Activated T-helper 2 cell treated with anti-CD3 and anti-CD28 coated beads, Interferon-gamma antibody, Interleukin-2, Interleukin-4, amounts not matched to agents 10 μg/mL and 5 μg/mL and 100 μg/mL, durations not matched to agents 14 hours and 24 hours and 36 hours (primary cell): ENCODE data around the gene DTNB. TPM values are rescaled to one million over a fixed set of nuclear protein-coding genes. Genes with fewer than 3 reads are reported as not detected.
"Not testable (repeated sequence)": the region's sequence is repeated elsewhere in the genome, so short reads cannot be mapped to it uniquely, and the experiment has no call there.

Experiments
- DNase-seq: peaks from one replicate; pipeline ENCODE4 v3.0.0; 2021; ENCODE audit warnings: low spot score
- H3K27ac Mint-ChIP-seq: one replicate; pipeline ENCODE4 v1.8.0; 2021; ENCODE audit warnings: mixed read lengths
- H3K27me3 Mint-ChIP-seq: one replicate; pipeline ENCODE4 v1.8.0; 2021; ENCODE audit warnings: low read depth, mixed read lengths
- H3K36me3 Mint-ChIP-seq: one replicate; pipeline ENCODE4 v1.8.0; 2021; ENCODE audit warnings: low read depth, mixed read lengths
- H3K4me1 Mint-ChIP-seq: one replicate; pipeline ENCODE4 v1.8.0; 2021; ENCODE audit warnings: low read depth, mixed read lengths
- H3K4me3 Mint-ChIP-seq: one replicate; pipeline ENCODE4 v1.8.0; 2021; ENCODE audit warnings: low read depth, mild to moderate bottlenecking, moderate library complexity, mixed read lengths
- H3K9me3 Mint-ChIP-seq: one replicate; pipeline ENCODE4 v1.8.0; 2021; ENCODE audit warnings: mixed read lengths
- intact Hi-C: fragments of 100-400 bp; cut with micrococcal nuclease; formaldehyde crosslinking; loops from one replicate; pipeline ENCODE4 v1.15.1; 2023
- total RNA-seq: library from RNA; stranded (reverse); gene quantifications from 2 replicates; pipeline ENCODE4 v1.2.3, GENCODE V29; 2022

Gene DTNB
- total RNA-seq, 1 donor from 2014 or later: 33.9 TPM

GRCh38 chr2:25614711-25615110, 58.7 kb downstream of the DTNB start:
- DNase-seq: no peak
- no peaks in the 10 kb centered on the region for H3K9me3 Mint-ChIP-seq
- H3K36me3 Mint-ChIP-seq: peaks cover 4% of the 10 kb centered on the region
- H3K27ac Mint-ChIP-seq: no peak overlapping the region
- H3K4me3 Mint-ChIP-seq: no peak overlapping the region
- H3K4me1 Mint-ChIP-seq: no peaks in the 10 kb centered on the region
- intact Hi-C loops: no loop called here
- no peaks in the 10 kb centered on the region for H3K27me3 Mint-ChIP-seq

DNA sequence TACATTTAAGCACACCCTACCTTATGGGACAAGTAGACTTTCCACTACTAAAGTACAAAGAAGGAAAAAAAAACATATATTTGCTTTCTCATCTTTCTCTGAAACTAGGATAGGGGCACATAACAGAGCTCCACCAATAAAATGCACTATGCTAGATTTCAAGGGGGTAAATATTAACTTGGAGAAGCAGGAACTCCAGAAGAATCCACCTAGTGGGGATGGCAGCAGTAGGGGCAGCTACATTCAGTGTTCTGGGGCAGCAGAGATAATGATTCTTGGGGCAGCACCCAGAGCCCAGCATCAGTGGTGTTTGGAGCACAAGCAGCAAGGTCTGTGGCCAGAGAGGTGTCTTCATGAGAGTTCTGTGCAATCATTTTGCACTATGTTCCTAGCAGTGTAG, 64.7 kb downstream of the DTNB start:
- Mint-ChIP-seq H3K27ac (no peak overlapping the region), H3K4me1 (peaks cover 7% of the 10 kb centered on the region), H3K9me3 (no peaks in the 10 kb centered on the region), H3K4me3 (no peak overlapping the region), H3K36me3 (no peaks in the 10 kb centered on the region), H3K27me3 (no peaks in the 10 kb centered on the region)
- intact Hi-C loops: loop anchor here (10.0 kb wide), 2 partner anchors 246 to 276 kb away; no protein-coding TSS in a partner anchor
- no peak for DNase-seq

DNA sequence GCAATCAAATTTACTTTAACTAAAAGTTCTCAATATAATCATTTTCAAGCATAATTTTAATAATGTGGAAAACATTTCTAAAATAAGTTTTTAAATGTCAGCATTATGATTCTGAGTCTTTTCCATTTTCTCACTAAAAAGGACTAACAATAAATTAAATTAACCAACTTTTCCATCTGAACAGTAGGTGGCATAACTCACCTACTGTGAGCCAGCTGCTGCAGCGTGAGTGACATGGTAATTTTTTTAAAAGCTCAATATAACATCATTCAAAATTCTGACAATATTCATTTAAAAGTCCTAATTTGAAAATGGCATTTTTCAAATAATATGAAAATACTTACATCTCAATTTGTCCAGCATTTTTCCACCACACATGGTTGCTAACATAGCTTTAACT, 66.5 kb downstream of the DTNB start:
- intact Hi-C loops: loop anchor here (1.0 to 10.0 kb wide), 3 partner anchors 57 to 278 kb away; no protein-coding TSS in a partner anchor
- DNase-seq: no peak
- H3K9me3 Mint-ChIP-seq: no peaks in the 10 kb centered on the region
- H3K4me3 Mint-ChIP-seq: no peak overlapping the region
- no peaks in the 10 kb centered on the region for H3K36me3 Mint-ChIP-seq
- no peaks in the 10 kb centered on the region for H3K27me3 Mint-ChIP-seq
- no peak overlapping the region for H3K27ac Mint-ChIP-seq
- peaks cover 17% of the 10 kb centered on the region for H3K4me1 Mint-ChIP-seq

GRCh38 chr2:25602333-25602723, 71.0 kb downstream of the DTNB start:
- no peaks in the 10 kb centered on the region for H3K27me3 Mint-ChIP-seq
- no peak overlapping the region for H3K4me3 Mint-ChIP-seq
- no peaks in the 10 kb centered on the region for H3K9me3 Mint-ChIP-seq
- H3K36me3 Mint-ChIP-seq: peaks cover 6% of the 10 kb centered on the region
- peaks cover 38% of the 10 kb centered on the region for H3K4me1 Mint-ChIP-seq
- intact Hi-C loops: loop anchor here (2.0 to 10.0 kb wide), 3 partner anchors 16 to 282 kb away; no protein-coding TSS in a partner anchor
- peak overlapping the region; percentile 13 for H3K27ac Mint-ChIP-seq
- no peak for DNase-seq

GRCh38 chr2:25601711-25602332, 71.6 kb downstream of the DTNB start:
- H3K27me3 Mint-ChIP-seq, H3K36me3 Mint-ChIP-seq, H3K9me3 Mint-ChIP-seq, DNase-seq, H3K4me3 Mint-ChIP-seq: not testable (repeated sequence)
- intact Hi-C loops: loop anchor here (2.0 to 10.0 kb wide), 3 partner anchors 15 to 283 kb away; no protein-coding TSS in a partner anchor
- peak overlapping the region; percentile 13 for H3K27ac Mint-ChIP-seq
- peaks cover 38% of the 10 kb centered on the region for H3K4me1 Mint-ChIP-seq

DNA sequence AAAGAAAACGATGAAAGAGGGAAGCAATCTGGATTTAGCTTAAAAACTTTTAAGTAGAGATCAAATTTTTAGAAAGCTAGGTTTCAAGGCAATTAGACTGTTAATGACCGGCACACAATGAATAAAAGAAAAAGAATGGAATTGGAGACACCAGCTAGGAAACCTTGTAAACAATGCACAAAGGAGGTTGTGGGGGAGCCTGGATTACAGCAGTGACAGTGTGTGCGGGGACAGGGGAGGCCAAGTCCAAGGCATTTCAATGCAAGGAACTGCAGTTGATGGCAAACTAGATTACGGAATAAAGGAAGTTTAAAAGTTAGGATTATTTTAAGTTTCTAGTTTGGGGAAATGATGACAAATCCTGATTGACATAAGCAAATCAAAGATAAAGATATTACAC, 74.5 kb downstream of the DTNB start:
- Mint-ChIP-seq H3K9me3 (no peaks in the 10 kb centered on the region), H3K36me3 (peaks cover 7% of the 10 kb centered on the region), H3K27ac (no peak overlapping the region), H3K4me1 (peaks cover 32% of the 10 kb centered on the region), H3K4me3 (no peak overlapping the region), H3K27me3 (no peaks in the 10 kb centered on the region)
- intact Hi-C loops: no loop called here
- no peak for DNase-seq

DNA sequence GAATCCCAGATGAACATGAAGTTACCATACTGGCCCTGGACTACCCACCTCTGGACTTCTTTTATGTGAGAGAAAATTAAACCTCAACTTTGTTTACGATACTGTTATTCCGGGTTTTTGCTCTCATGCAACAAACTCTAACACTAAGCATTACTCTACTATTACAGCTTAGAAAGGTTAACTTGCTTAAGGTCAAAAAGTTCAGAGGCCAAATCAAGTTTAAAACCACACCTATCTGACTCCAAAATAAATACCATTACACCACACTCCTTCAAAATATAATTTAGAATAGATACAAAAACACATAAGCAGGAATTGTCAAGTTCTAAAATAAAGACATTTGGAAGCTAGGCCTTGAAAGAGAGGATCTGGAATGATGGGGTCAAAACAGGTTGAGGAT, 75.0 kb downstream of the DTNB start:
- Mint-ChIP-seq H3K4me3 (no peak overlapping the region), H3K9me3 (no peaks in the 10 kb centered on the region), H3K27ac (no peak overlapping the region), H3K27me3 (no peaks in the 10 kb centered on the region), H3K4me1 (peaks cover 27% of the 10 kb centered on the region), H3K36me3 (peaks cover 9% of the 10 kb centered on the region)
- no peak for DNase-seq
- intact Hi-C loops: no loop called here

GRCh38 chr2:25597881-25598280, 75.5 kb downstream of the DTNB start:
- Mint-ChIP-seq H3K4me3 (no peak overlapping the region), H3K9me3 (no peaks in the 10 kb centered on the region), H3K4me1 (peaks cover 26% of the 10 kb centered on the region), H3K27ac (no peak overlapping the region), H3K27me3 (no peaks in the 10 kb centered on the region), H3K36me3 (peaks cover 9% of the 10 kb centered on the region)
- no peak for DNase-seq
- intact Hi-C loops: no loop called here

GRCh38 chr2:25596516-25597244, 76.7 kb downstream of the DTNB start:
- H3K9me3 Mint-ChIP-seq: no peaks in the 10 kb centered on the region
- intact Hi-C loops: no loop called here
- peaks cover 11% of the 10 kb centered on the region for H3K36me3 Mint-ChIP-seq
- no peak for DNase-seq
- no peak overlapping the region for H3K4me3 Mint-ChIP-seq
- H3K4me1 Mint-ChIP-seq: peaks cover 28% of the 10 kb centered on the region
- no peak overlapping the region for H3K27ac Mint-ChIP-seq
- no peaks in the 10 kb centered on the region for H3K27me3 Mint-ChIP-seq

GRCh38 chr2:25595393-25595792, 78.0 kb downstream of the DTNB start:
- Mint-ChIP-seq H3K4me3 (no peak overlapping the region), H3K27ac (no peak overlapping the region), H3K27me3 (no peaks in the 10 kb centered on the region), H3K36me3 (peaks cover 11% of the 10 kb centered on the region), H3K9me3 (no peaks in the 10 kb centered on the region), H3K4me1 (peaks cover 26% of the 10 kb centered on the region)
- intact Hi-C loops: no loop called here
- DNase-seq: no peak

DNA sequence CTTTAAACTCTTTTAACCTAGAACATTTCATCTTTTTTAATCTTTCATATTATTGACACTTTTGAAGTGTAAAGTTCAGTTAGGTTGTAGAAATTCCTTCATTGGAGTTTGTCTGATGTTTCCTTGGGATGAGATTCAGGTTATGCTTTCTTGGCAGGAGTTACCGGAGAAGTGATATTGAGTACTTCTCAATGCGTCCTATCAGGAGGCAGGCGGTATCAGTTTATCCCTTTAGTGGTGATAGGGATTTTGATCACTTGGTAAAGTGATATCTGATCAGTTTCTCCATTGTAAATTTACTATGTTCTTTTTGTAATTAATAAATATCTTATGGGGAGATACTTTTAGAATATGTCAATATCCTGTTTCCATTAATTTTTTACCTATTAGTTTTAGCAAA, 78.4 kb downstream of the DTNB start:
- Mint-ChIP-seq H3K9me3 (no peaks in the 10 kb centered on the region), H3K27ac (no peak overlapping the region), H3K4me3 (no peak overlapping the region), H3K36me3 (peaks cover 11% of the 10 kb centered on the region), H3K4me1 (peaks cover 26% of the 10 kb centered on the region), H3K27me3 (no peaks in the 10 kb centered on the region)
- intact Hi-C loops: no loop called here
- no peak for DNase-seq

DNA sequence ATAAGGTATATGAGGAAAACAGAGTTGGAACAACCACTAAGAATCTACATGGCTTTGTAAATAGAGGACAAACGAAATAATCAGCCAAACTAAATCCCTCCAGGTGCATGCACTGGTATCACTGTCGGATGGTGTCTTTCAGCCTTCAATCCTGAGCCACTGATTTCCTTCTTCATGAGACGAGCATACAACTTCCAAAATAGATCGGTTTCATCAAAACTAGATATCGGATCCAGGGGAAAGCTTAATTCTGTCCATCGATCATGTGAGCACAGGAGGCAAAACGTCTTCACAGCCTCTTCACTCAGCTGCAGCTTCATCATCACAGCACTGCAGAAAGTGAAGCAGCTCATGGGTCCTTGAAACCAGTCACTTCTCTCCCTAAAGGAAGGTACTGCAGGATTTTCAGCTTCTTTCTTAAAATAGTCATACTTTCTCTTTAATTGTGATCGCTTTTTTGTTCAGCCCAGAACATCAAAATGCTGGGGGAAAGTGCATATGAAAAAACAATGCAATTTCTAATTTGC, 80.5 kb downstream of the DTNB start:
- intact Hi-C loops: no loop called here
- no peak for DNase-seq
- H3K27me3 Mint-ChIP-seq: no peaks in the 10 kb centered on the region
- no peak overlapping the region for H3K27ac Mint-ChIP-seq
- no peak overlapping the region for H3K4me3 Mint-ChIP-seq
- no peaks in the 10 kb centered on the region for H3K9me3 Mint-ChIP-seq
- H3K4me1 Mint-ChIP-seq: peaks cover 24% of the 10 kb centered on the region
- H3K36me3 Mint-ChIP-seq: peaks cover 6% of the 10 kb centered on the region

DNA sequence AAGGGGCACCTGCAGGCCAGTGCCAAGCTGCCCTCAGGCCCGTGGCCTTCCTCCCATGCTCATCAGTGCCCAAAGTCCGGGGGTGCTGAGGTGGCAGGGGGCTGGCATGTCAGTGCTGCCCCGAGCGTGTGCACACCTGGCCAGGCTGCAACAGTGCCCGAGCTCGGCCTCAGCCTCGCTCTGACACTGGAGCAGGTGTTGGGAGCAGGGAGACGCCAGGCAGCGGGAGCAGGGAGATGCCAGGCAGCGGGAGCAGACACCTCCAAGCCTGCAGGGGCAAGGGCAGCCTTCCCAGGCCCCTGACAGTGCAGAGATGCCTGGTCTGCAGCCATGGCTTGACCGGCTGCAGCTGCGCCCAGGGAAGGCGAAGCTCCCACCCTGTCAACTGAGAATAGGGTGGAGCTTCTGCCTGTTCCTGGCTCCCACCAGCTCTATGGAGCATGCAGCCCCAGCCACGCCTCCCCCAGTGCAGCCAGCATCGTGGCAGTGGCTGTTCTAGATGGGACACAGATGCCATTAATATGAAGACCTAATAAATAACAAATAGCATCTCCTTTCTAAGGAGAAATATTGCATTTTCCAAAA, 82.4 kb downstream of the DTNB start:
- no peak for DNase-seq
- Mint-ChIP-seq H3K4me1 (peaks cover 34% of the 10 kb centered on the region), H3K27ac (no peak overlapping the region), H3K27me3 (no peaks in the 10 kb centered on the region), H3K4me3 (no peak overlapping the region), H3K9me3 (no peaks in the 10 kb centered on the region), H3K36me3 (peaks cover 6% of the 10 kb centered on the region)
- intact Hi-C loops: no loop called here
